Inferior parietal cortex (tissue), 1 donor: ENCODE measurements around the gene PTGES2.
"Not testable (repeated sequence)": the region's sequence is repeated elsewhere in the genome, so short reads cannot be mapped to it uniquely, and the experiment has no call there.

ENCODE experiments used
- DNase-seq: peaks from one replicate; pipeline ENCODE4 v3.0.0-alpha.2; 2016; ENCODE audit errors: extremely low spot score

The PTGES2 gene

DNA sequence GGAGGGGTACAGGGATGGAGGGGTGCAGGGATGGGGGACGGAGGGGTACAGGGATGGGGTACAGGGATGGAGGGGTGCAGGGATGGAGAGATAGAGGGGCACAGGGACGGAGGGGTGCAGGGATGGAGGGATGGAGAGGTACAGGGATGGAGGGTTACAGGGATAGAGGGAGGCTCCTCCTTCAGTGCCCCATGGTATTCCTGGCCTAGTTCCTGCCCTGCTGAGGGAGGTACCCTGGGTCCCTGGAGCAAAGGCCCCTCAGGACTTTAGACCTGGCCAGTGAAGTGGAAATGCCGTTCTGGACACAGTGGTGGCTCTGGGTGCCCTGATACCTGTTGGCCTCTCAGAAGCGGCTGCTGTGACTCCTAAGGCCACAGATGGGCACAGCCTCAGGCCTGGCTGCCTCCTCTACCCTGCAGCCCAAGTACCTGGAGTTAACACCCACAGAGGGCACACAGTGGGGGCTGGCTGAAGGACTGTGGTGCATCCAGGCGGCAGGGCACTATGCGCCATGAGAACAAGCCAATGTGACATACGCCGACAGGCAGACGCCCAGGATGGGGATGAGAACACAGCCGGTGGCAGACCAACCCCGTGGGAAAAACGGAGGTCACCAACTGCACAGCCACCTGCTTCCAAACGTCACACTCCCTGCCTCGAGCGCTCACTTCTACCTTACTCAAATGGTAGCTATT lies 8.4 kb downstream of the PTGES2 start:
- no peak for DNase-seq

DNA sequence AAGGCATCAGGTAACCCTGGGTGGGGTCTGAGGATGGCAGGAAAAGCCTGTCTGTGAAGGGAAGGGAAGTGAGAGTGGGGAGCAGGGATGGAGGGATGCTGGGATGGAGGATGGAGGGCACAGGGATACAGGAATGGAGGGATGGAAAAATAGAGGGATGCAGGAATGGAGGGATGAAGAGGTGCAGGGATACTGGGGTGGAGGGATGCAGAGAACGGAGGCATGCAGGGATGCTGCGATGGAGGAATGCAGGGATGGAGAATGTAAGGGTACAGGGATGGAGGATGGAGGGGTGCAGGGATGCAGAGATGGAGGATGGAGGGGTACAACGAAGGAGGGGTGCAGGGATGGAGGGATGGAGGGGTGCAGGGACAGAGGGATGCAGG lies 9.1 kb downstream of the PTGES2 start:
- DNase-seq = no peak

DNA sequence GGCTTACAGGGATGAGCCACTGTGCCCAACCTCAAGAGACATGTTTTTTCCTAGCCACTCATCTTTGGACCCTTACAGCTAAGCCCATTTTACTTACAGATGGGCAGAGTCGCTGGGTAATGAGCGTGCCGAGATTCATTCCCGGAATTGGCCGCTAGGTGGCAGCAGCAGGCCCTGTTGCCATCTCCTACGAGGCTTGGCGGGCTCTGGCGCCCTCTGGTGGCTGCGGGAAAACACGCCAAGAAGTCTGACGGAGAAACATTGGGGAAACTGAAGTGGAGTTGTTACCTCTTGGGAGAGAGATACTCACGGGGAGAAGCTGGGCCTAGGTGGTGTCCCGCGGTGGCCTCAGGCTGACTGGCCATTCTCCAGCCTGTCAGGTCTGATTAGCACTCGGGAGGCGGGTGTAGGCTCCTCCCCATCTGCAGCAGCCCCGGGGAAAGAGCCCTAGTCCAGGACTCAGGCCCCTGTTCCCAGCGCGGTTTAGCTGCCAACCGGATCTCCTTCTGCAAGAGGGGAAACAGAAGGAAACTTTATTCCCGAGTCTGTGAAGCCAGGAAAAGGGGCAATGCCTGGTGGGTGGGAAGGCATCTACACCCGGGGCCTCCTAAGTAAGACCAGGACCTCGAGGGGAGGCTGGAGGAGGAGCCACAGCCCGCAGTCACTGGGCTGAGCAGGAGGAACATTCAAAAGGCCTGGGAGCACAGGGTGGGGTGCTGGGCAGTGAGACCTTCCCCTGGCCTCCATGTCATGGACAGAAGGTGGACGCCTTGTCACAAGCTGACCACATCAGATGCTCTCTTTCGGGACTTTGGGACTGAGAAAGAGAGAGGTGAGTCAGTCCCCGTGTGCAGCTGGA lies 9.7 kb downstream of the PTGES2 start:
- peak; percentile 96 for DNase-seq

DNA sequence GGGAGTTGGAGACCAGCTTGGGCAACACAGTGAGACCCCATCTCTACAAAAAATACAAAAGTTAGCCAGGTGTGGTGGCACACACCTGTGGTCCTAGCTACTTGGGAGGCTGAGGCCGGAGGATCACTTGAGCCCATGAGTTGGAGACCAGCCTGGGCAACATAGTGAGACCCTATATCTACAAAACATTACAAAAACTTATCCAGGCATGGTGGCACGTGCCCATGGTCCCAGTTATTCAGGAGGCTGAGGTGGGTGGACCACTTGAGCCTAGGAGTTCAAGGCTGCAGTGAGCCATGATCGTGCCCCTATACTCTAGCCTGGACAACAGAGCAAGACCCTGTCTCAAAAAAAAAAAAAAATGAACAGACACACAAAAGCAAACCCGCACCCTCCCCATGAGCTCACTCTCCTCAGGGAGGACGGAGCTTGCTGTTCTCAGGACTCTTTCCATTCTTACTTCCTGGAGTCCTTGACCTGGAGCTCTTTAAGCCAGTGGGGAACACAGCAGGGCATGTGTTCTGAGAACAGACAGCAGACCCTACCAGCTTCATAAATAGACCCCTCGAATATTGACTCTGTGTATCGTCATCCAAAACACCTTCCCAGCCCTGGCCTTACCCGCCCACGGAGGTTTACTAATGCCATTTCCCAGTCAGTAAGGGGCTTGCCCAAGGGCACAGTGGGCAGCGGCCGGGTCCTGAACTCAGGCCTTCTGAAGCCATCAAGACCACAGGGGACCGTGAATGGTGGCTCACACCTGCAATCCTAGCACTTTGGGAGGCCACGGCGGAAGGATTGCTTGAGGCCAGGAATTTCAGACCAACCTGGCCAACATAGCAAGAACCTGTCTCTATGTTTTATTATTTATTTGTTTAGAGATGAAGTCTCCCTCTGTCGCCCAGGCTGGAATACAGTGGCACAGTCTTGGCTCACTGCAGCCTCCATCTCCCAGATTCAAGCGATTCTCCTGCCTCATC lies 11.1 kb downstream of the PTGES2 start:
- no peak for DNase-seq

DNA sequence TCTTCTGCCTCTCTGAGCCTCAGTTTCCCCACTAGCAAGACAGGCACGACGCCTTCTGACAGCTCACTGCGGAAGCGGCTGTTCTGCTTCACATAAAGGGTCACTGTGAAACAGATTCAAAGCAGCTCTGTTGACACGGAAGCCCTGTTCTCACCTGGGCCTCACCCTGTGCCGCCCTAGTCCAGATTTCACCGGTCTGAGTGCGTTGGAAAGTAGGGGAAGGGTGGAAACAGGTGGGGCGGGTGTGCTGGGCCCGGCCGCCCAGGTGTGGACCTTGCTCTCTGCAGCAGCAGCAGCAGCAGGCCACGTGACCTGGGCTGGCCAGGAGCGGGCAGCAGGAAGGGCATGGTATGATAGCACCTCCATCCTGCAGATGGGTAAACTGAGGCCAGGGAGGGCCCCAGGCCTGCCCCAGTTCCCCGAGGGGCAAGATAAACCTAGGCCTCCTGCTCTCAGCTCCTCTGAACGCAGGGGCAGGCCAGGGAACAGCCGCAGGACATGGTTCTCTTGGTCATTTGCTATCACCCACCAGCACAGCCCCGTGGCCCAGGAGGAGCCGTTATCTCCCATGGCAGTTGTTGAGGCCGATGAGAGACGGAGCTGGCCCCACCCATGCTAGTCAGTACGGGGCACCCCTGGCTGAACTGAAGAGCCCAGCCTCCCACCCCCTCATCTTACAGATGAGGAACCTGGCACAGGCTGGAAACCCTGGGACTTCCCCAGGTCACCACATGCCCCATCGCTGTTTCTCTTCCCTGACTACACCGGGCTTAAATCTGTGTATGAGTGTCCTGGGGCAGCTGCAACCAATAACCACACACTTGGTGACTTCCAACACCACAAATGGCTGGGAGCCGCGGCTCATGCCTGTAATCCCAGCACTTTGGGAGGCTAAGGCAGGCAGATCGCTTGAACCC lies 12.1 kb downstream of the PTGES2 start:
- DNase-seq = no peak

DNA sequence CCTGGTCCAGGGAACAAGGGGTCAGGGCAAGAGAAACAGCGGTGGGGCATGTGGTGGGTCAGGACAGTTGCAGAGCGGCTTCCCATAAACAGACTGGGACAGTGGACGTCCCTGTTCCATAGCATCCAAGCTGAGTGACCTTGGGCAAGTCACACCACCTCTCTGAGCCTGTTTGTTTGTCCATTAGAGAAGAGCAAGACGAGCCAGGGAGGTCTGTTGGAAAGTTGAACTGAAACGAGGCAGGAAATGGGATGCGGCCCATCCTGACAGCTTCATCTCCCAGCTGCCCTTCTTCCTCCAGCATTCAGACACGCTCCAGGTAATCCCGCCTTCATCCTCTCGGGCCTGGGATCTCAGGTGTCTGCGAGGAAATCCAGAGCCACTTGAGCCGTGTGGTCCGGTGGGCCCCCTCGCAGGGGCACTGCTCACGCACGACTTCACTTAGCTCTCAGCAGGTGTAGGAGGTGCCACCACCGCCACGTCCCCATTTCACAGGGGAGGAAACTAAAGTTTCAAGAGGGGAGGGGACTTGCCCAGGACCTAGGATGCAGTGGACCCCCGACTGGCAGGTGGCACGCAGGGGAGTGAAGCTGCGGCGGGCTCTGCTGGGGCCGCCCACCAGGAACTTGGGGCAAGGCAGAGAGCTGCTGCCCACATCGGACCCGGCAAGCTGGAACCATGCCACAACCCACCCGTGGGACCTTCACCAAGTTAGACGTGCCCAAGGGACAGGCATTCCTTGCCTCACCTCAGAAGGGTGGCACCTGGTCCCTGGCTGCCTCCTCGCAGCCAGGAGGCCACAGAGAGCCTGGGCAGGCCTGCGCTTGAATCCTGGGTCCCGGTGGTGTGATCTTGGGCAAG lies 13.0 kb downstream of the PTGES2 start:
- DNase-seq = no peak

DNA sequence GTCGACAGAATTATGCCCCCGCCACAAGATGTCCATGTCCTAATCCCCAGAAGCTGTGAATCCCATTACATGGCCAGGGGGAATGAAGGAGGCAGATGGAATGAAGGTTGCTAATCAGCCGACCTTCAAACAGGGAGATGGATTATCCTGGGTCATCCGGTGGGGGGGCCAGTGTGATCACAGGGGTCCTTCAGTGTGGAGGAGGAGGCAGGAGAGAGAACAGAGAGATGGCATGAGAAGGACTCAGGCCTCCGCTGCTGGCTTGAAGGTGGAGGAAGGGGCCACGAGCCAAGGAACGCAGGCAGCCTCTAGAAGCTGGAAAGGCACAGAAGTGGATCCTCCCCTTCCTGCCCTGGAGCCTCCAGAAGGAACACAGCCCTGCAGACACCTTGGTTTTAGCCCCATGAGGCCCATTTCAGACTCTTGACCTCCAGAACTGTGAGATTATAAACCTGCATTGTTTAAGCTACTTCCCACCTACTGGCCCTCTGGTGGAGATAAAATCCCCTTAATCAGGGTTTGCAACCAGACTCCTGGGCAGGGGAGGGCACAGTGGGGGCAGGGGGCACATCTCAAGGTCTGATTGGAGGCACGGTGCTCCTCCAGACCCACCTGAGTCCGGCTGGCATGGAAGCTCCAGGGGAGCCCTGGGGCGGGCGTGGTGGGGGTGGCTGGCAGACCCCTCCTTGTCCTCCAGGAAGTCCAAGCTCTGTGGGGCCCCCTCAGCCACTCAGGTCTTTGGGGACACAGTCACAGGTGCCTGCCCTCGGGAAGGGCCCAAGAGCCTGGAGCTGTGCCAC lies 13.8 kb downstream of the PTGES2 start:
- no peak for DNase-seq

DNA sequence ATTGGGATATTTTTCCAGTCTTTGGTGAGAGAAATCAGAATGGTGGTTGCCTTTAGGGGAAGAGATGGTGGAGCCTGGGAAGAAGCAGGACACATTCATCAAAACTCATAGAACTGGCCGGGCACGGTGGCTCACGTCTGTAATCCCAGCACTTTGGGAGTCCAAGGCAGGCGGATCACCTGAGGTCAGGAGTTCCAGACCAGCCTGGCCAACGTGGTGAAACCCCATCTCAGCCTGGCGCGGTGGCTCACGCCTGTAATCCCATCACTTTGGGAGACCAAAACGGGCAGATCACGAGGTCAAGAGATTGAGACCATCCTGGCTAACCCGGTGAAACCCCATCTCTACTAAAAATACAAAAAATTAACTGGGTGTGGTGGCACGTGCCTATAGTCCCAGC lies 15.8 kb downstream of the PTGES2 start:
- not testable (repeated sequence) for DNase-seq

DNA sequence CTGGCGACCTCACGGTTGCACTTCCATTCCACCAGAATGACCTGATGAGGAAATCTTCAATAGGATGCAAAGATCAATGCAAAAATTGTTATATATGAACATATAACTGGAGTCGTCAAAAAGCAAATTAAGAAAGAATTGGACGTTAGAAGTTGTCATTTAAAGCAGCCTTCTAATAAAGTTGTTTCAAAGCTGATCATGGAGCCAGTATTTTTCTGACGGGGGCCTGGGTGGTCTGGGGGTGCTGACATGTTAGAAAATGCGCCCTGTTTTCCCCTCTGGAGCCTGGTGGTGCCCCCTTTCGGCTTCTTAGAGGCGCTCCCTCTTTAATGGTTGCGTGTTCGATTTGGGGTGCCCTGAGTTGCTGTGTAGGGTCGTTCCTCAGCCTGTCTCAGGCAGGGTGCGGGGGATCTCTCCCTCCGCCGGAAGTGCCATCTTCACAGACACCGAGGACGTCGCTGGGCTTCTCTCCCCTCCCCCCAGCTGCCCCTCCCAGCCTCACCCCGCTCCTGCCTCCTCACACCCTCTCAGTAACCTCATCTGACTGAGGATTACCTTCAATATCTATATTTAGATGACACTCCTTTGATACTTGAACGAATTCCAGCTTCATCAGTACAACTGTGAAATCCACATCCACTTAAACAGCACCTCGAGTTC lies 18.3 kb downstream of the PTGES2 start:
- no peak for DNase-seq

DNA sequence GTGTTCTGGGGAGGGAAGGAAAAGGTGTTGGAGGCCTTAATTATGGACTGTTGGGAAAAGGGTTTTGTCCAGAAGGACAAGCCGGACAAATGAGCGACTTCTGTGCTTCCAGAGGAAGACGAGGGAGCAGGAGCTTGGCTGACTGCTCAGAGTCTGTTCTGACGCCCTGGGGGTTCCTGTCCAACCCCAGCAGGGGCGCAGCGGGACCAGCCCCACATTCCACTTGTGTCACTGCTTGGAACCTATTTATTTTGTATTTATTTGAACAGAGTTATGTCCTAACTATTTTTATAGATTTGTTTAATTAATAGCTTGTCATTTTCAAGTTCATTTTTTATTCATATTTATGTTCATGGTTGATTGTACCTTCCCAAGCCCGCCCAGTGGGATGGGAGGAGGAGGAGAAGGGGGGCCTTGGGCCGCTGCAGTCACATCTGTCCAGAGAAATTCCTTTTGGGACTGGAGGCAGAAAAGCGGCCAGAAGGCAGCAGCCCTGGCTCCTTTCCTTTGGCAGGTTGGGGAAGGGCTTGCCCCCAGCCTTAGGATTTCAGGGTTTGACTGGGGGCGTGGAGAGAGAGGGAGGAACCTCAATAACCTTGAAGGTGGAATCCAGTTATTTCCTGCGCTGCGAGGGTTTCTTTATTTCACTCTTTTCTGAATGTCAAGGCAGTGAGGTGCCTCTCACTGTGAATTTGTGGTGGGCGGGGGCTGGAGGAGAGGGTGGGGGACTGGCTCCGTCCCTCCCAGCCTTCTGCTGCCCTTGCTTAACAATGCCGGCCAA lies 19.1 kb downstream of the PTGES2 start:
- DNase-seq = no peak

DNA sequence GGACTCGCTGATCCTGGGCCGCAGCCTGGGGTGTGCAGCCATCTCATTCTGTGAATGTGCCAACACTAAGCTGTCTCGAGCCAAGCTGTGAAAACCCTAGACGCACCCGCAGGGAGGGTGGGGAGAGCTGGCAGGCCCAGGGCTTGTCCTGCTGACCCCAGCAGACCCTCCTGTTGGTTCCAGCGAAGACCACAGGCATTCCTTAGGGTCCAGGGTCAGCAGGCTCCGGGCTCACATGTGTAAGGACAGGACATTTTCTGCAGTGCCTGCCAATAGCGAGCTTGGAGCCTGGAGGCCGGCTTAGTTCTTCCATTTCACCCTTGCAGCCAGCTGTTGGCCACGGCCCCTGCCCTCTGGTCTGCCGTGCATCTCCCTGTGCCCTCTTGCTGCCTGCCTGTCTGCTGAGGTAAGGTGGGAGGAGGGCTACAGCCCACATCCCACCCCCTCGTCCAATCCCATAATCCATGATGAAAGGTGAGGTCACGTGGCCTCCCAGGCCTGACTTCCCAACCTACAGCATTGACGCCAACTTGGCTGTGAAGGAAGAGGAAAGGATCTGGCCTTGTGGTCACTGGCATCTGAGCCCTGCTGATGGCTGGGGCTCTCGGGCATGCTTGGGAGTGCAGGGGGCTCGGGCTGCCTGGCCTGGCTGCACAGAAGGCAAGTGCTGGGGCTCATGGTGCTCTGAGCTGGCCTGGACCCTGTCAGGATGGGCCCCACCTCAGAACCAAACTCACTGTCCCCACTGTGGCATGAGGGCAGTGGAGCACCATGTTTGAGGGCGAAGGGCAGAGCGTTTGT lies 19.9 kb downstream of the PTGES2 start:
- DNase-seq = no peak

DNA sequence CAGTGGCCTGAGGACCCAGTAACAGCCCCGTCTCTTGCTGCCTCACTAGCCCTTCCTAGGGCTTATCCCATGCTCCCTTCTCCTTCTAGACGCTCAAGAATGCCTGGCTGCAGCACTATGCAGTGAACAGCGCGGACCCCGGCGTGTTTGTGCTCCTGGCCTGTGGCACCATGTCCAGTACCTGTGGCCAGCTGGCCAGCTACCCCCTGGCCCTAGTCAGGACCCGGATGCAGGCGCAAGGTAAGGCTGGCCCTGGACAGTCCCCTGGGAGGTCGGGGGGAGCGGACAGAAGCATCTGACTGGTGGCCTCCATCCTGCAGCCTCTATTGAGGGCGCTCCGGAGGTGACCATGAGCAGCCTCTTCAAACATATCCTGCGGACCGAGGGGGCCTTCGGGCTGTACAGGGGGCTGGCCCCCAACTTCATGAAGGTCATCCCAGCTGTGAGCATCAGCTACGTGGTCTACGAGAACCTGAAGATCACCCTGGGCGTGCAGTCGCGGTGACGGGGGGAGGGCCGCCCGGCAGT lies 20.5 kb downstream of the PTGES2 start:
- no peak for DNase-seq

DNA sequence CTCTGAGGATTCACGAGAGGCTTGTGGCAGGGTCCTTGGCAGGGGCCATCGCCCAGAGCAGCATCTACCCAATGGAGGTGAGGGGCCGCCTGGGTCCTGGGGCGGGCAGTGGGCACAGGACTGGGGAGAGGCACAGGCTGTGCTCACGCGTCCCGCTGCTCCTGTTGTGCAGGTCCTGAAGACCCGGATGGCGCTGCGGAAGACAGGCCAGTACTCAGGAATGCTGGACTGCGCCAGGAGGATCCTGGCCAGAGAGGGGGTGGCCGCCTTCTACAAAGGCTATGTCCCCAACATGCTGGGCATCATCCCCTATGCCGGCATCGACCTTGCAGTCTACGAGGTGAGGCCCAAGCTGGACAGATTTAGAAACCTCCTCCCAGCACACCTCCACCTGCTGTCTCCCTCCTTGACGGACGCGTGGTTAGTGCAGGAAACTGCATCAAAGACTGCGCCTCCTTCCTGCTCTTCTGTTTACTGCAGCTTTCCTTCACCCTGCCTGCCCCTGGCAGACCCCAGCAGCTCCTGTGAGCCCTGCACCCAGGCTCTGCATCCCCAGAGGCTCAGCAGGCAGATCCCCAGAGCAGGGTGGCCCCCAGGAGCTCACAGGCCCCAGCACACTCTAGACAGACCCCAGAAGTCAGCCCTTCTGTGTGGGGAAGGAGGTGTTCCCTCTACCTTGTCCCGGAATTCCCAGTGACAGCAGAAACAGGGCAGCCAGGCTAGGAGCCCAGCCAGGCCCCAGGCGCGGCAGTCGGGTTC lies 21.2 kb downstream of the PTGES2 start:
- no peak for DNase-seq

DNA sequence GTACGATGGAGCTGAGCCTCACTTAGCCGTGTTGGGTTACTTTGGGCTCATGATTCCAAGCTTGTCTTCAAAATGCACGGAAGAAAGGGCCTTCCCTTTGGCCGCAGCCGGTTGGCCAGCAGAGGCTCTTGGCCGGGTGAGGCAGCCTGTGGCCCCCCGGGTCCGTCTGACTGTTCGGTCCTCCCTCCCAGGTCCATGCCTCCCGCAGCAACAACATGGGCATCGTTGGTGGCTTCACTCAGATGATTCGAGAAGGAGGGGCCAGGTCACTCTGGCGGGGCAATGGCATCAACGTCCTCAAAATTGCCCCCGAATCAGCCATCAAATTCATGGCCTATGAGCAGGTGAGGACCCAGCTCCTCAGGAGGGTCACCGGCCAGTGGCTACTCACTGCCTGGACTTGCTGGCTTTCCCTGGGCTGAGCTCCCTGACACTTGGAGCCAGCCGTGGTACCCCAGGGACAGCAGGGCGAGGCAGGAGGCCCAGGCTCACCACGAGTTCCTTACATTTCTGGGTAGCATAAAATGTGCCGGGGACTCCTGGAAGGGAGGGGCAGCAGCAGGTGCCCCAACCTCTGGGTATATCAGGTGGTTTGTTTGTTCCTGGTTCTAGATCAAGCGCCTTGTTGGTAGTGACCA lies 21.9 kb downstream of the PTGES2 start:
- DNase-seq = no peak

DNA sequence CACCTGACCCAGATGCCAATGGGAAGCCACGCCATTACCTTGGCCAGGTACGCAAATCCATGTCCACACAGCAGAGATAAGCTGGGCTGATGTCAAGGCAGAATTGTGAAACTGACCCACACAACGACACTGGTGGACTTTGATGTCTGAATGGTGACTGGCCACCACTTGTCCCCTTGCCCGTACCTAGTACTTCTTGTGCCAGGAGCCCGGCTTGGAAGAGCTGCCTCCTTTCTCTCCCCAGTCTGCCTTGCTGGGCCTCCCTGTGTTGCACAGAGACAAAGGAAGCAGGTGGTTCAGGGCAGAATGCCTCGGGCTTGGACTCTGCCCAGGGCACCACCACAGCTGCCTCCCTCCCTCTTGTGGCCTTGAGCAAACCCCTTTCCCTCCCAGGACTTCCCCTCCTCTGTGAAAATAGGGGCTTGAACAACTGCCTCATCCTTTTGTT lies 23.3 kb downstream of the PTGES2 start:
- DNase-seq = no peak

DNA sequence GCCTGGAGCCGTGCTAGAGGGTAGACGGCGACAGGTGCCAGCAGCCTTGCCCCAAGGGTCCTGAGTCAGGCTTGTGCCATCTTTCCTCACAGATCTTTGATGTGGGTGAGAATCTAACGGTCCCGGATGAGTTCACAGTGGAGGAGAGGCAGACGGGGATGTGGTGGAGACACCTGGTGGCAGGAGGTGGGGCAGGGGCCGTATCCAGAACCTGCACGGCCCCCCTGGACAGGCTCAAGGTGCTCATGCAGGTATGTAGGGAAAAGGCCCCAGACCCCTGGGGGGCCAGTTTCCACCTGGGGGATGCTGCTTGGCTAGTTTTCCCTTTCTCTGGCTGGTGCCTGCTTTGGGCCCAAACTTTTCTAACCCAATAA lies 24.0 kb downstream of the PTGES2 start:
- DNase-seq = no peak
